Measurements from ENCODE around the gene MIF. TPM values are rescaled to one million over a fixed set of nuclear protein-coding genes. Genes with fewer than 3 reads are reported as not detected.

Gene MIF
- total and polyA plus RNA-seq, 8 donors, result 59.5 to 940 (median 280) TPM

DNA sequence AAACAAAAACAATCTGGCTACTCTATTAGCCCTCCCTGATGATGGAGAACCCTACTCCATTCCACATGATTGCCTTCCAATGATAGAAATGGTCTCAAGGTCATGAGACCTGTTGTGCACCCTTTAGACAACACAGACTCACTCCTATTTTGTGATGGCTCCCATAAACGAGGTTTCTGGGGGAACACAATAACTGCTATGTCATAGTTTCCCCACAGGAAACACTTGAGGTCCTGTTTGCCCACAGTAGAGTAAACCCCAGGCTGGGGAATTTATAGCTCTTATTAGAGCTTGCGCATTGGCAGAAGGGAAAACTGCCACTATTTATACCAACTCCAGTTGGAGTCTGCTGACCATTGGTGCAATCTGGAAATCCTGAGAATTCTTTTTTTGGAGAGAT is 28.7 kb downstream of the MIF start:
- no peak for DNase-seq
- no peak overlapping the region for H3K4me3 ChIP-seq
- peaks cover 0 to 14% (median 11%) of the 10 kb centered on the region in 4 donors for H3K9me3 ChIP-seq
- peaks cover 0 to 3% (median 0%) of the 10 kb centered on the region in 4 donors for H3K4me1 ChIP-seq
- 56 to 81% (median 62%) methylated on average over 2 of the region's 2 CpGs for WGBS, 5 donors
- no peak overlapping the region for H3K27ac ChIP-seq
- TF ChIP-seq, protein P1, sequence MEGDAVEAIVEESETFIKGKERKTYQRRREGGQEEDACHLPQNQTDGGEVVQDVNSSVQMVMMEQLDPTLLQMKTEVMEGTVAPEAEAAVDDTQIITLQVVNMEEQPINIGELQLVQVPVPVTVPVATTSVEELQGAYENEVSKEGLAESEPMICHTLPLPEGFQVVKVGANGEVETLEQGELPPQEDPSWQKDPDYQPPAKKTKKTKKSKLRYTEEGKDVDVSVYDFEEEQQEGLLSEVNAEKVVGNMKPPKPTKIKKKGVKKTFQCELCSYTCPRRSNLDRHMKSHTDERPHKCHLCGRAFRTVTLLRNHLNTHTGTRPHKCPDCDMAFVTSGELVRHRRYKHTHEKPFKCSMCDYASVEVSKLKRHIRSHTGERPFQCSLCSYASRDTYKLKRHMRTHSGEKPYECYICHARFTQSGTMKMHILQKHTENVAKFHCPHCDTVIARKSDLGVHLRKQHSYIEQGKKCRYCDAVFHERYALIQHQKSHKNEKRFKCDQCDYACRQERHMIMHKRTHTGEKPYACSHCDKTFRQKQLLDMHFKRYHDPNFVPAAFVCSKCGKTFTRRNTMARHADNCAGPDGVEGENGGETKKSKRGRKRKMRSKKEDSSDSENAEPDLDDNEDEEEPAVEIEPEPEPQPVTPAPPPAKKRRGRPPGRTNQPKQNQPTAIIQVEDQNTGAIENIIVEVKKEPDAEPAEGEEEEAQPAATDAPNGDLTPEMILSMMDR (IDR thresholded peaks at IDR 0.05), result no peak
- TF ChIP-seq POLR2AphosphoS5 (IDR thresholded peaks at IDR 0.05) (no peak), POLR2A (IDR thresholded peaks at IDR 0.05) (no peak), EP300 (IDR thresholded peaks at IDR 0.05) (no peak)
- H3K27me3 ChIP-seq, result no peaks in the 10 kb centered on the region
- peaks cover 24 to 70% (median 26%) of the 10 kb centered on the region in 4 donors for H3K36me3 ChIP-seq
- intact Hi-C loops (cut with DNase I; ENCODE audit: low total_unique reads), result no loop called here

DNA sequence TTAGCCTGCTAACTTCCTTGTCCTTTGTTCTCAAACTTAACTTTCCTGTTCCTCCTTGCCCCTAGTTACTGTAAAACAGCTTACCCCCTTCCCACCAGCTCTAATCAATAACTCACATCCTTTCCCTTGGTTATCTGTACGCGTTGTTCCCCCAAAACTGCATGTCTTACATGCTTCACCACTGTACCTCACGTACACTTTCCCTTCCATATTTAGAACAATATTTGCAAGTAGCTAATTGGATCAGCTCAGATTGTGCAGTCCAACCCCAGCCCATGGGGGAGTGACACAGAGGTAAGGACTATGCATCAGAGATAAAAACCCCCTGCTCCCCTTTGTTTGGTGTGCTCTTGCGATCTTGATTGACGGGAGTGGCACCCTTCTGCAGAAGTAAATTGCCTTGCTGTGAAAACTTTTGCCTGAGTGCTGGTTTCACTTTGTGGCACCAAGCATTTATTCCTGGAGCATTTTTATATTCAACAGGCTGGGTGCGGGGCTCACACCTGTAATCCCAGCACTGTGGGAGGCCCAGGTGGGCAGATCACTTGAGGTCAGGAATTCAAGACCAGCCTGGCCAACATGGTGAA is 30.9 kb downstream of the MIF start:
- WGBS, 5 donors, result 81 to 92% (median 91%) methylated on average over 5 to 6 of the region's 6 CpGs
- Histone ChIP-seq H3K4me1 (no peaks in the 10 kb centered on the region), H3K9me3 (peaks cover 0 to 15% (median 11%) of the 10 kb centered on the region in 4 donors), H3K27ac (no peak overlapping the region), H3K27me3 (no peaks in the 10 kb centered on the region), H3K36me3 (peaks cover 27 to 82% (median 32%) of the 10 kb centered on the region in 4 donors), H3K4me3 (no peak overlapping the region)
- intact Hi-C loops (cut with DNase I; ENCODE audit: low total_unique reads), result loop anchor here (5.0 kb wide), 1 partner anchor 47 kb away; the partner anchor contains the start of gene DDT
- no peak for DNase-seq
- TF ChIP-seq POLR2AphosphoS5 (IDR thresholded peaks at IDR 0.05), result no peak
- no peak for TF ChIP-seq POLR2A (IDR thresholded peaks at IDR 0.05)
- no peak for TF ChIP-seq EP300 (IDR thresholded peaks at IDR 0.05)
- TF ChIP-seq, protein P1 (IDR thresholded peaks at IDR 0.05), result no peak

DNA sequence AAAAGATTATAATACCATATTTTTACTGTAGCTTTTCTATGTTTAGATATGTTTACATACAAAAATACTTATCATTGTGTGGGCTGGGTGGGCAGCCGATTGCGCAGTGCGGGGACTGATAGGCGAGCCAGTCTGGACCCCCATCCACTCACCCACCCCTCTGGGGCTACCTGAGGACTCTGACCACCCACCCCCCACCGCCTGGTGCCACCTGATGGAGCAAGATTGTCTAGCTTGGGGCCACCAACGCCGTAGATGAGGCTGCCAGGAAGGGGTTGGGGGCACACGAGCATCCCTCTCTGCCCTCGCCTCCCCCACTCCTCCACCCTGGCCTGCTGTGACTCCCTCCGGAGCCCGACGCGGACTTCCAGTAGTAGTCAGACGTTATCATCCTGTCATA is 32.4 kb downstream of the MIF start:
- no peak overlapping the region for H3K27ac ChIP-seq
- WGBS, 5 donors, result 73 to 80% (median 75%) methylated on average over 14 of the region's 14 CpGs
- intact Hi-C loops (cut with DNase I; ENCODE audit: low total_unique reads), result loop anchor here (5.0 kb wide), 1 partner anchor 46 kb away; the partner anchor contains the start of gene DDT
- peaks cover 27 to 76% (median 32%) of the 10 kb centered on the region in 4 donors for H3K36me3 ChIP-seq
- DNase-seq, result no peak
- peaks cover 0 to 19% (median 11%) of the 10 kb centered on the region in 4 donors for H3K9me3 ChIP-seq
- H3K4me1 ChIP-seq, result no peaks in the 10 kb centered on the region
- no peaks in the 10 kb centered on the region for H3K27me3 ChIP-seq
- no peak for TF ChIP-seq EP300 (IDR thresholded peaks at IDR 0.05)
- no peak for TF ChIP-seq POLR2AphosphoS5 (IDR thresholded peaks at IDR 0.05)
- TF ChIP-seq, protein P1 (IDR thresholded peaks at IDR 0.05), result no peak
- TF ChIP-seq POLR2A (IDR thresholded peaks at IDR 0.05), result no peak
- H3K4me3 ChIP-seq, result no peak overlapping the region

DNA sequence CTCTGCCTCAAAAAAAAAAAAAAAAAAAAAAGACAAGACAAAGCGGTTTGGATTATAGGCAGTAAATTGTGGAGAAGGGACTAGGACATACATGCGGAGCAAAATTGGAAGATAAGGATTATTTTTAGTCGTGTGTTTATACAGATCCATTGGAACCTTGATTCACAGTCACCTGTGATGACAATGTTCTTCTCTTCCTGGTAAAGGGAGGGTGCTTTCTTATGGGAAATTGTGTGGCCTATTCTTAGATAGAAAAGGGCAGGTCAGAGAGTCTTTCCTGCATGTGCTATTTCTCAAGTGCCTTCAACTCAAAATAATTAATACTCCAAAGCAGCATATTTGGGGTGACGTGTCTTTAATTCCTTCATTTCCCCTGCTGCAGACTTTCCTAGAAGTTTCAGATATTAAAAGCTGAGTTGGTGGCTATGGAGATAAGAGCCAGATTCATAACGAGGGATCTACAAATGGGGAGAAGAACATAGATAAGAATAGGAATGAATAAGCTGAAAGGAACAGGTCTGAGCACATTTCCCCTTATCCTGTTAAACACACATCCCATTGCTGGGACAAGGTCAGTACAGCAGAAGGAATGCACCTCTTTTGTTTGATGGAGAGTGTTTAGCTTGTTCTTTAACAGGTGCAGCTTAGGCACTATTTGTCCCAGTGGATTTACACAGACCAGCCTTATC is 44.3 kb downstream of the MIF start:
- no peak for TF ChIP-seq POLR2A (IDR thresholded peaks at IDR 0.05)
- peak in 1 of 3 donors; percentile 62 for TF ChIP-seq POLR2AphosphoS5 (IDR thresholded peaks at IDR 0.05)
- TF ChIP-seq, protein P1 (IDR thresholded peaks at IDR 0.05), result no peak
- no peak for TF ChIP-seq EP300 (IDR thresholded peaks at IDR 0.05)
- Histone ChIP-seq H3K4me3 (no peak overlapping the region), H3K4me1 (peaks cover 0 to 15% (median 4%) of the 10 kb centered on the region in 4 donors), H3K27ac (peak overlapping the region in 4 of 5 donors; percentile 30 to 52 (median 50)), H3K36me3 (no peaks in the 10 kb centered on the region), H3K27me3 (no peaks in the 10 kb centered on the region), H3K9me3 (no peaks in the 10 kb centered on the region)
- intact Hi-C loops (cut with DNase I; ENCODE audit: low total_unique reads), result loop anchor here (5.0 kb wide), 1 partner anchor 69 kb away; the partner anchor contains the start of gene GSTT4
- WGBS, 5 donors, result 44 to 61% (median 50%) methylated on average over 5 of the region's 5 CpGs
- DNase-seq, result peak in 1 of 2 donors; percentile 81

All from stomach (tissue), 9 donors.